Esophagus muscularis mucosa (tissue), 4 donors: ENCODE data around the gene EVC. TPM values are rescaled to one million over a fixed set of nuclear protein-coding genes. Genes with fewer than 3 reads are reported as not detected.

Source experiments
- DNase-seq: peaks from one replicate; pipeline ENCODE4 v3.0.0-alpha.2; 2017; ENCODE audit errors: extremely low spot score
- H3K27ac ChIP-seq, 4 donors: fragments of 200-600 bp; sonication (generic); replicated peaks in 1 of 4; 1 replicate in 3 of 4; 2 replicates in 1 of 4; pipeline ENCODE4 v1.5.1; 2016 to 2019; ENCODE audit warnings: mild to moderate bottlenecking in 1 of 4
- H3K27me3 ChIP-seq, 4 donors: fragments of 200-600 bp; sonication (generic); one replicate each; pipeline versions ENCODE4 v1.5.1 to v1.6.0; 2016 to 2019
- H3K36me3 ChIP-seq, 4 donors: fragments of 200-600 bp; sonication (generic); one replicate each; pipeline ENCODE4 v1.5.1; 2016 to 2019
- H3K4me1 ChIP-seq, 4 donors: fragments of 200-600 bp; sonication (generic); one replicate each; pipeline ENCODE4 v1.5.1; 2016 to 2019
- H3K4me3 ChIP-seq, 4 donors: fragments of 200-600 bp; sonication (generic); 1 replicate in 2 of 4; 2 replicates in 2 of 4; pipeline ENCODE4 v1.5.1; 2016 to 2019; ENCODE audit warnings: mild to moderate bottlenecking in 4 of 4, moderate library complexity in 1 of 4
- H3K9me3 ChIP-seq, 4 donors: fragments of 200-600 bp; sonication (generic); 1 replicate in 3 of 4; 2 replicates in 1 of 4; pipeline ENCODE4 v1.5.1; 2016 to 2019
- EP300 ChIP-seq: sonication (generic); formaldehyde crosslinking; IDR thresholded peaks from one replicate; pipeline ENCODE4 v1.6.1; 2017; ENCODE audit warnings: antibody characterized with exemption
- POLR2A ChIP-seq: fragments of 450-650 bp; IDR thresholded peaks from one replicate; pipeline ENCODE4 v1.6.1; 2017; ENCODE audit warnings: antibody characterized with exemption, moderate library complexity, mild to moderate bottlenecking, low read depth
- POLR2AphosphoS5 ChIP-seq, 2 donors: sonication (generic); formaldehyde crosslinking; IDR thresholded peaks; one replicate each; pipeline ENCODE4 v1.6.1; 2017; ENCODE audit warnings: antibody characterized with exemption in 2 of 2
- WGBS: methylation state at CpG from one replicate; pipeline ENCODE4 v1.1.5; 2018; 5-methylcytosine and 5-hydroxymethylcytosine counted together
- intact Hi-C: fragments of 100-400 bp; cut with DNase I; formaldehyde crosslinking; loops from one replicate; pipeline ENCODE4 v1.15.1; 2023
- total RNA-seq, 4 donors: library from RNA; depleted of rRNA; stranded (reverse); fragments of >200 nt; gene quantifications; one replicate each; pipeline versions ENCODE4 v1.1.0 to v1.2.1, GENCODE V29; 2016
- TF ChIP-seq, protein P1 (sequence below), 3 experiments: fragments of 200-600 bp in 2 of 3; fragments of 450-650 bp in 1 of 3; sonication (generic) in 2 of 3; IDR thresholded peaks; one replicate each; pipeline ENCODE4 v1.5.1; 2017 to 2019; ENCODE audit warnings: antibody characterized with exemption in 3 of 3, mild to moderate bottlenecking in 2 of 3, moderate library complexity in 1 of 3

EVC gene
- total RNA-seq, 4 donors from 2014 or later, result 25.7 to 59.6 (median 44.2) TPM

DNA sequence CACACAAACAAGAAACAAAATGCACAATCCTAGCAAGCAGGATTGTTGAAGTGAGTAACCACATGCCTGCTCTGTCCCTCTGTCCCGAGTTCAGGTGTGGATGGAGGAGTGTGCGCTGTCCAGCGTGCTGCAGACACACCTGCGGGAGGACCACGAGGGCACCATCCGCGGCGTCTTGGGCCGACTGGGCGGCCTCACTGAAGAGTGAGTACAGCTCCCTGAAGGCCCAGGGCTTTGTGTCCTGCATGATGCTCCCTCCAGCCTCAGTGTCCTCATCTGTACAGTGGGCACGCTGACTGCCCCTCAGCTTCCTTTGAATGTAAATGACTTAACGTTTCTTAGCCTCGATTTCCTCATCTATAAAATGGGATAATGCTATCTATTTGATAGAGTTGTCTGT, 82.5 kb downstream of the EVC start:
- Histone ChIP-seq H3K4me1 (peaks cover 0 to 3% (median 0%) of the 10 kb centered on the region in 4 donors), H3K36me3 (peaks cover 14 to 77% (median 33%) of the 10 kb centered on the region in 4 donors), H3K4me3 (no peak overlapping the region), H3K9me3 (no peaks in the 10 kb centered on the region), H3K27ac (no peak overlapping the region), H3K27me3 (no peaks in the 10 kb centered on the region)
- intact Hi-C loops, result no loop called here
- DNase-seq, result no peak
- 95% methylated on average over 13 of the region's 13 CpGs for WGBS
- TF ChIP-seq, protein P1, sequence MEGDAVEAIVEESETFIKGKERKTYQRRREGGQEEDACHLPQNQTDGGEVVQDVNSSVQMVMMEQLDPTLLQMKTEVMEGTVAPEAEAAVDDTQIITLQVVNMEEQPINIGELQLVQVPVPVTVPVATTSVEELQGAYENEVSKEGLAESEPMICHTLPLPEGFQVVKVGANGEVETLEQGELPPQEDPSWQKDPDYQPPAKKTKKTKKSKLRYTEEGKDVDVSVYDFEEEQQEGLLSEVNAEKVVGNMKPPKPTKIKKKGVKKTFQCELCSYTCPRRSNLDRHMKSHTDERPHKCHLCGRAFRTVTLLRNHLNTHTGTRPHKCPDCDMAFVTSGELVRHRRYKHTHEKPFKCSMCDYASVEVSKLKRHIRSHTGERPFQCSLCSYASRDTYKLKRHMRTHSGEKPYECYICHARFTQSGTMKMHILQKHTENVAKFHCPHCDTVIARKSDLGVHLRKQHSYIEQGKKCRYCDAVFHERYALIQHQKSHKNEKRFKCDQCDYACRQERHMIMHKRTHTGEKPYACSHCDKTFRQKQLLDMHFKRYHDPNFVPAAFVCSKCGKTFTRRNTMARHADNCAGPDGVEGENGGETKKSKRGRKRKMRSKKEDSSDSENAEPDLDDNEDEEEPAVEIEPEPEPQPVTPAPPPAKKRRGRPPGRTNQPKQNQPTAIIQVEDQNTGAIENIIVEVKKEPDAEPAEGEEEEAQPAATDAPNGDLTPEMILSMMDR (IDR thresholded peaks at IDR 0.05), result no peak
- TF ChIP-seq POLR2A (no peak), EP300 (no peak), POLR2AphosphoS5 (IDR thresholded peaks at IDR 0.05) (no peak)

DNA sequence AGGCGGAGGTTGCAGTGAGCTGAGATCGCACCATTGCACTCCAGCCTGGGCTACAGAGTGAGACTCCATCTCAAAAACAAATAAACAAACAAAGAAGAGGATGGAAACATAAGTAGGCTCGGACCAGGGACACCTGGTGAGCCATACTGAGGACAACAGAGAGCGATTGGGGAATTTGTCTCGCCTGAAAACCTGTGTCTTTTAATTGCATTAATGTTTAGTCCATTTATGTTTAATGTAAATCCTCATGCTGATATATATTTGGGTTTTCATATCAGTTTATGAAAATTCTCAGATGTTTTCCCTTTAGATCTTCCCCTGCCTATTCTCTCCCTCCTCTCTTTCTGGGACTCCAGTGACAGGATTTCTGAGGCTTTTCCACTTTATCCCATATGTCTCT, 84.6 kb downstream of the EVC start:
- no peak overlapping the region for H3K27ac ChIP-seq
- no peaks in the 10 kb centered on the region for H3K9me3 ChIP-seq
- TF ChIP-seq, protein P1 (IDR thresholded peaks at IDR 0.05), result no peak
- no peak for TF ChIP-seq POLR2A
- TF ChIP-seq POLR2AphosphoS5 (IDR thresholded peaks at IDR 0.05), result no peak
- no peak for TF ChIP-seq EP300
- WGBS, result 100% methylated on average over 5 of the region's 5 CpGs
- intact Hi-C loops, result no loop called here
- H3K4me1 ChIP-seq, result peaks cover 0 to 3% (median 0%) of the 10 kb centered on the region in 4 donors
- H3K4me3 ChIP-seq, result no peak overlapping the region
- H3K36me3 ChIP-seq, result peaks cover 10 to 85% (median 43%) of the 10 kb centered on the region in 4 donors
- no peaks in the 10 kb centered on the region for H3K27me3 ChIP-seq
- DNase-seq, result no peak

DNA sequence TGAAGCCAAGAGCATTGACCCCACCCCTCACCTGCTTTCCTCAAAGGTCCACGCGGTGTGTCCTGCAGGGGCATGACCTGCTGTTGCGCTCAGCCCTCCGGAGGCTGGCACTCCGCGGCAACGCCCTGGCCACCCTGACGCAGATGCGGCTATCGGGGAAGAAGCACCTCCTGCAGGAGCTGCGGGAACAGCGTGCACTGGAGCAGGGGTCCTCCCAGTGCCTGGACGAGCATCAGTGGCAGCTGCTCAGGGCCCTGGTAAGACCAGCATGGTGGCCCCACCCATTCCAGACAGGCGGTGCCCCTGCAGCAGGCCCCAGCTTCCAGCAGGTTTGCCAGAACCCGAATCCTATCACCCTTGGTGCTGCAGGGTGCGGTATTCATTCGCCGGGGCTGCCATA, 86.0 kb downstream of the EVC start:
- intact Hi-C loops, result no loop called here
- DNase-seq, result no peak

DNA sequence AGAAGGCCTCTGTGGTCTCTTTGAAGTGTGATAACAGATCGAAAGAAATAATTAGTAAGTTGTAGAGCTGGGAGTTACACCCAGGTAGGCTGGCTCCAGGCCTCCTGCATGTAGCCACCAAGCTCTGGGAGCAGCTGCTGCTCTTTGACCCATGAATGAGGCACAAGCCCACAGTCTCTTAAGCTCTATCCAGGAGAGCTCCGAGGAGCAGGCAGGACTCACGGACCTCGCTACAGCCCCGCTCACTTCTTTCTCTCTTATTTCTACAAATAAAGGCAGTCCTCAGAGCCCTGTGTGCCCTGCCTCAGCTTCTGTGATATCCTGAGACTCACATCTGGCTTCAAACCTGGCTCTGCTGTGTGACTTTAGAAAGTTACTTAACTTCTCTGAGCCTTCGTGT, 86.9 kb downstream of the EVC start:
- Histone ChIP-seq H3K4me1 (peaks cover 0 to 3% (median 0%) of the 10 kb centered on the region in 4 donors), H3K4me3 (no peak overlapping the region), H3K9me3 (no peaks in the 10 kb centered on the region), H3K27me3 (no peaks in the 10 kb centered on the region), H3K36me3 (peaks cover 10 to 92% (median 54%) of the 10 kb centered on the region in 4 donors), H3K27ac (no peak overlapping the region)
- WGBS, result 92% methylated on average over 6 of the region's 6 CpGs
- DNase-seq, result no peak
- intact Hi-C loops, result no loop called here
- TF ChIP-seq, protein P1 (IDR thresholded peaks at IDR 0.05), result no peak
- no peak for TF ChIP-seq POLR2A
- no peak for TF ChIP-seq EP300
- TF ChIP-seq POLR2AphosphoS5 (IDR thresholded peaks at IDR 0.05), result no peak

More for the DNA sequence above, 86.0 kb downstream of the EVC start:
- H3K27ac ChIP-seq, result no peak overlapping the region
- H3K36me3 ChIP-seq, result peaks cover 10 to 91% (median 48%) of the 10 kb centered on the region in 4 donors
- WGBS, result 94% methylated on average over 5 of the region's 18 CpGs
- H3K4me3 ChIP-seq, result no peak overlapping the region
- H3K27me3 ChIP-seq, result no peaks in the 10 kb centered on the region
- peaks cover 0 to 3% (median 0%) of the 10 kb centered on the region in 4 donors for H3K4me1 ChIP-seq
- no peaks in the 10 kb centered on the region for H3K9me3 ChIP-seq
- no peak for TF ChIP-seq EP300
- TF ChIP-seq POLR2AphosphoS5 (IDR thresholded peaks at IDR 0.05), result no peak
- no peak for TF ChIP-seq POLR2A
- TF ChIP-seq, protein P1 (IDR thresholded peaks at IDR 0.05), result no peak

DNA sequence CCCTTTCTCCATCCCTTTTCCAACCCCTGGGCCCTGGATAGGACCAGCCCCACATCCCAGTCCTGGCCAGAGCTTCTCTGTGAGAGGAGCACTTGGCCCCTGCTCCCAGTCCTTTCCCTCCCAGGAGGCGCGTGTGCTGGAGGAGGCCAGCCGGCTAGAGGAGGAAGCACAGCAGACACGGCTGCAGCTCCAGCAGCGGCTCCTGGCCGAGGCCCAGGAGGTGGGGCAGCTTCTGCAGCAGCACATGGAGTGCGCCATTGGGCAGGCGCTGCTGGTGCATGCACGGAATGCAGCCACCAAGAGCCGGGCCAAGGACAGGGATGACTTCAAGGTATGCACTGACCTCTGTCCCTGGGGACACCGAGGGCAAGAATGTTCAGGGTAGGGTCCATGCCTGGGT, 87.5 kb downstream of the EVC start:
- peaks cover 10 to 95% (median 57%) of the 10 kb centered on the region in 4 donors for H3K36me3 ChIP-seq
- H3K27ac ChIP-seq, result no peak overlapping the region
- H3K4me1 ChIP-seq, result peaks cover 0 to 3% (median 0%) of the 10 kb centered on the region in 4 donors
- DNase-seq, result no peak
- intact Hi-C loops, result no loop called here
- TF ChIP-seq EP300, result no peak
- TF ChIP-seq, protein P1 (IDR thresholded peaks at IDR 0.05), result no peak
- TF ChIP-seq POLR2A, result no peak
- no peak for TF ChIP-seq POLR2AphosphoS5 (IDR thresholded peaks at IDR 0.05)
- no peaks in the 10 kb centered on the region for H3K27me3 ChIP-seq
- 48% methylated on average over 7 of the region's 11 CpGs for WGBS
- no peaks in the 10 kb centered on the region for H3K9me3 ChIP-seq
- no peak overlapping the region for H3K4me3 ChIP-seq
